Cardiac muscle cell (in vitro differentiated cells and primary cell): Measurements from ENCODE around the gene LPP. TPM values are rescaled to one million over a fixed set of nuclear protein-coding genes. Genes with fewer than 3 reads are reported as not detected.
"Not testable (repeated sequence)": the region's sequence is repeated elsewhere in the genome, so short reads cannot be mapped to it uniquely, and the experiment has no call there.

Source experiments
- DNase-seq, 2 donors: peaks; one replicate each; pipeline versions ENCODE4 v3.0.0 to v3.0.0-alpha.2; 2010 to 2017; ENCODE audit warnings: low read depth in 1 of 2, low spot score in 1 of 2
- H3K27ac ChIP-seq: fragments of 200-600 bp; sonication (generic); 2 replicates; pipeline ENCODE4 v1.5.1; 2016
- H3K27me3 ChIP-seq: fragments of 200-600 bp; sonication (generic); 2 replicates; pipeline ENCODE4 v1.6.0; 2016; ENCODE audit warnings: control low read depth
- H3K36me3 ChIP-seq: fragments of 200-600 bp; sonication (generic); 2 replicates; pipeline ENCODE4 v1.5.1; 2016; ENCODE audit warnings: control low read depth
- H3K4me1 ChIP-seq: fragments of 200-600 bp; sonication (generic); 2 replicates; pipeline ENCODE4 v1.8.1; 2017; ENCODE audit warnings: low read depth, mild to moderate bottlenecking, mixed run types
- H3K4me3 ChIP-seq: fragments of 200-600 bp; sonication (generic); 2 replicates; pipeline ENCODE4 v1.5.1; 2016; ENCODE audit warnings: mild to moderate bottlenecking
- H3K9me3 ChIP-seq: fragments of 200-600 bp; sonication (generic); 2 replicates; pipeline ENCODE4 v1.5.1; 2017; ENCODE audit warnings: low read depth, mild to moderate bottlenecking, control low read depth
- CTCF ChIP-seq: IDR thresholded peaks from 2 replicates; pipeline ENCODE4 v1.5.1; 2012; ENCODE audit warnings: low read depth, mild to moderate bottlenecking, low read length
- polyA plus RNA-seq: library from polyadenylated mRNA; unstranded; fragments of >200 nt; fragmentation: Nextera tagmentation; extraction: Ambion mirVana; gene quantifications from 2 replicates; pipeline ENCODE4 v1.2.1, GENCODE V29; 2016
- total RNA-seq: library from RNA; depleted of rRNA; stranded (reverse); fragments of >200 nt; gene quantifications from 2 replicates; pipeline ENCODE4 v1.2.3, GENCODE V29; 2016

Gene LPP
- total and polyA plus RNA-seq, 2 experiments from 2014 or later, result 21.4 to 45.2 TPM

- TF ChIP-seq CTCF, result no peak
- Histone ChIP-seq H3K4me1 (no peaks in the 10 kb centered on the region), H3K36me3 (no peaks in the 10 kb centered on the region), H3K27me3 (no peaks in the 10 kb centered on the region), H3K27ac (no peak overlapping the region), H3K9me3 (no peaks in the 10 kb centered on the region), H3K4me3 (no peak overlapping the region)
- DNase-seq, result no peak
These were observed 546.5 kb downstream of the LPP start for GRCh38 chr3:188700501-188700900.

GRCh38 chr3:188700918-188701317, 547.0 kb downstream of the LPP start:
- H3K4me1 ChIP-seq, result no peaks in the 10 kb centered on the region
- no peak overlapping the region for H3K4me3 ChIP-seq

GRCh38 chr3:188701485-188701969, 547.6 kb downstream of the LPP start:
- no peaks in the 10 kb centered on the region for H3K27me3 ChIP-seq
- no peaks in the 10 kb centered on the region for H3K4me1 ChIP-seq
- no peak for DNase-seq
- no peaks in the 10 kb centered on the region for H3K36me3 ChIP-seq
- TF ChIP-seq CTCF, result no peak
- no peak overlapping the region for H3K27ac ChIP-seq
- H3K4me3 ChIP-seq, result no peak overlapping the region
- no peaks in the 10 kb centered on the region for H3K9me3 ChIP-seq

More at GRCh38 chr3:188700918-188701317, 547.0 kb downstream of the LPP start:
- H3K27ac ChIP-seq, result no peak overlapping the region
- no peak for DNase-seq
- TF ChIP-seq CTCF, result no peak
- H3K36me3 ChIP-seq, result no peaks in the 10 kb centered on the region
- H3K27me3 ChIP-seq, result no peaks in the 10 kb centered on the region
- no peaks in the 10 kb centered on the region for H3K9me3 ChIP-seq

- not testable (repeated sequence) for DNase-seq, H3K4me1 ChIP-seq
These were observed 548.1 kb downstream of the LPP start for GRCh38 chr3:188702028-188702427.

GRCh38 chr3:188706176-188706575, 552.2 kb downstream of the LPP start:
- H3K4me3 ChIP-seq, result no peak overlapping the region

More at GRCh38 chr3:188702028-188702427, 548.1 kb downstream of the LPP start:
- not testable (repeated sequence) for H3K27me3 ChIP-seq, H3K9me3 ChIP-seq, H3K27ac ChIP-seq, H3K36me3 ChIP-seq, H3K4me3 ChIP-seq

GRCh38 chr3:188706599-188706998, 552.6 kb downstream of the LPP start:
- H3K9me3 ChIP-seq, result no peaks in the 10 kb centered on the region
- no peak for TF ChIP-seq CTCF
- no peaks in the 10 kb centered on the region for H3K27me3 ChIP-seq
- H3K4me1 ChIP-seq, result no peaks in the 10 kb centered on the region
- H3K27ac ChIP-seq, result no peak overlapping the region
- DNase-seq, result no peak
- H3K4me3 ChIP-seq, result no peak overlapping the region
- no peaks in the 10 kb centered on the region for H3K36me3 ChIP-seq

More at GRCh38 chr3:188706176-188706575, 552.2 kb downstream of the LPP start:
- Histone ChIP-seq H3K4me1 (no peaks in the 10 kb centered on the region), H3K9me3 (no peaks in the 10 kb centered on the region), H3K27me3 (no peaks in the 10 kb centered on the region), H3K36me3 (no peaks in the 10 kb centered on the region), H3K27ac (no peak overlapping the region)
- TF ChIP-seq CTCF, result no peak
- no peak for DNase-seq
